VCaP (cell line): ENCODE measurements around the gene MYO18B.
"Not testable (repeated sequence)": the region's sequence is repeated elsewhere in the genome, so short reads cannot be mapped to it uniquely, and the experiment has no call there.

Experiments used
- H3K27ac ChIP-seq: fragments of 450-650 bp; 2 replicates; pipeline ENCODE4 v1.5.1; 2017
- CTCF ChIP-seq: fragments of 450-650 bp; conservative IDR thresholded peaks from 2 replicates; pipeline ENCODE4 v1.5.1; 2017; ENCODE audit warnings: mild to moderate bottlenecking, moderate library complexity

Gene MYO18B

GRCh38 chr22:25704701-25705100 lies 37.3 kb upstream of the MYO18B start:
- TF ChIP-seq CTCF: no peak
- no peak overlapping the region for H3K27ac ChIP-seq

GRCh38 chr22:25706197-25706596 lies 35.8 kb upstream of the MYO18B start:
- no peak for TF ChIP-seq CTCF

GRCh38 chr22:25708430-25708829 lies 33.6 kb upstream of the MYO18B start:
- H3K27ac ChIP-seq: not testable (repeated sequence)

More at GRCh38 chr22:25706197-25706596, 35.8 kb upstream of the MYO18B start:
- no peak overlapping the region for H3K27ac ChIP-seq

GRCh38 chr22:25709758-25710157 lies 32.2 kb upstream of the MYO18B start:
- H3K27ac ChIP-seq: no peak overlapping the region
- TF ChIP-seq CTCF: no peak

GRCh38 chr22:25710501-25710900 lies 31.5 kb upstream of the MYO18B start:
- TF ChIP-seq CTCF: no peak
- H3K27ac ChIP-seq: no peak overlapping the region

- no peak overlapping the region for H3K27ac ChIP-seq
- no peak for TF ChIP-seq CTCF
Observed at GRCh38 chr22:25711491-25711890, 30.5 kb upstream of the MYO18B start.

- H3K27ac ChIP-seq: no peak overlapping the region
- no peak for TF ChIP-seq CTCF
Observed at GRCh38 chr22:25712661-25713400, 29.2 kb upstream of the MYO18B start.

GRCh38 chr22:25714070-25714469 lies 27.9 kb upstream of the MYO18B start:
- no peak for TF ChIP-seq CTCF
- no peak overlapping the region for H3K27ac ChIP-seq
